GM21515 (cell line): Measurements from ENCODE around the gene FLAD1.

Experiments
- ATAC-seq: cut with Tn5 transposase; IDR thresholded peaks from one replicate; pipeline ENCODE4 v1.9.1; 2021; ENCODE audit not compliant: unreplicated experiment

FLAD1 gene

DNA sequence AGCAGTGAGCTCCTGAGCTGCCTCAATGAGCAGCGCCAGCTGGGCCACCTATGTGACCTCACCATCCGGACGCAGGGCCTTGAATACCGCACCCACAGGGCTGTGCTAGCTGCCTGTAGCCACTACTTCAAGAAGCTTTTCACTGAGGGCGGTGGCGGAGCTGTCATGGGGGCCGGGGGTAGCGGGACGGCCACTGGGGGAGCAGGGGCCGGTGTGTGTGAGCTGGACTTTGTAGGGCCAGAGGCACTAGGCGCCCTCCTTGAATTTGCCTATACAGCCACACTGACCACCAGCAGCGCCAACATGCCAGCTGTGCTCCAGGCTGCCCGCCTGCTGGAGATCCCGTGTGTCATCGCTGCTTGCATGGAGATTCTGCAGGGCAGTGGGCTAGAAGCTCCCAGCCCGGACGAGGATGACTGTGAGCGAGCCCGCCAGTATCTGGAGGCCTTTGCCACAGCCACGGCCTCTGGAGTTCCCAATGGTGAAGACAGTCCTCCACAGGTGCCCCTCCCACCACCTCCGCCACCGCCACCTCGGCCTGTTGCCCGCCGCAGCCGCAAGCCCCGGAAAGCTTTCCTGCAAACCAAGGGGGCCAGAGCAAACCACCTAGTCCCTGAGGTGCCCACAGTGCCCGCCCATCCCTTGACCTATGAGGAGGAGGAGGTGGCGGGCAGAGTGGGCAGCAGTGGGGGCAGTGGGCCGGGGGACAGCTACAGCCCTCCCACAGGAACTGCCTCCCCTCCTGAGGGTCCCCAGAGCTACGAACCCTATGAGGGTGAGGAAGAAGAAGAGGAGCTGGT lies 31.8 kb downstream of the FLAD1 start:
- no peak for ATAC-seq

DNA sequence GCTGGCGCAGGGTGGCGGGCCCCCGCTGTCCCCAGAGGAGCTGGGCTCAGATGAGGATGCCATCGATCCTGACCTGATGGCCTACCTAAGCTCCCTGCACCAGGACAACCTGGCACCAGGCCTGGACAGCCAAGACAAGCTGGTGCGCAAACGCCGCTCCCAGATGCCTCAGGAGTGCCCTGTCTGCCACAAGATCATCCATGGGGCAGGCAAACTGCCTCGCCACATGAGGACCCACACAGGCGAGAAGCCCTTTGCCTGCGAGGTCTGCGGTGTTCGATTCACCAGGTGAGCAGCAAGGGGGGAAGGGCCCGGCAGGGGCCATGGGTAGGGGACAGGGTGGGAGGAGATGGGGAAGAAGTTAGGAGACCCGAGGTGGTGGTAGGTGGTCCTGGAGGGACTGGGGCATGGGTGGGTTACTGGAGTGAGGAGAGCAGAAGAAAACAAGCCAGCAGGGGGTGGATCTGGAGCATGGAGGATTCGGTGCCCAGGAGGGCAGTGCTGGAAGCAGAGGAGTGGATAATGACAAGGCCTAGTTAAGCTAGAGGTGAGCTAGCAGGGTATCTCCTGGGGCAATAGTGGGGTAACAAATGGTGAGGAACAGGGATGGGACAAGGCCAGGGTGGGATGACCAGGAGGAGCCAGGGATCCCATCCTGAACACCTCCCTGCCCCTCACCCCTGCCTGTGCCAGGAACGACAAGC lies 32.5 kb downstream of the FLAD1 start:
- no peak for ATAC-seq

DNA sequence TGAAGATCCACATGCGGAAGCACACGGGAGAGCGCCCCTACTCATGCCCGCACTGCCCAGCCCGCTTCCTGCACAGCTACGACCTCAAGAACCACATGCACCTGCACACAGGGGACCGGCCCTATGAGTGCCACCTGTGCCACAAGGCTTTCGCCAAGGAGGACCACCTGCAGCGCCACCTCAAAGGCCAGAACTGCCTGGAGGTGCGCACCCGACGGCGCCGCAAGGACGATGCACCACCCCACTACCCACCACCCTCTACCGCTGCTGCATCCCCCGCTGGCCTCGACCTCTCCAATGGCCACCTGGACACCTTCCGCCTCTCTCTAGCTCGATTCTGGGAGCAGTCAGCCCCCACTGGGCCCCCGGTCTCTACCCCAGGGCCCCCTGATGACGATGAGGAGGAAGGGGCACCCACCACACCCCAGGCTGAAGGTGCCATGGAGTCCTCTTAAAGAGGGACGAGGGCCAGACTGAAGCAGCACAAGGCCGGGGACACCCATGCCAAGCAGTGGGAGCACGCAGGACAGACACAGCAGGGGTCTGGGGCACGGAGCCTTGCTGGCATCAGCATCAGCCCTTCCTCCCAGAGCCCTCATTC lies 33.2 kb downstream of the FLAD1 start:
- no peak for ATAC-seq

GRCh38 chr1:155017041-155017945 lies 34.1 kb downstream of the FLAD1 start:
- peak; percentile 56 for ATAC-seq

DNA sequence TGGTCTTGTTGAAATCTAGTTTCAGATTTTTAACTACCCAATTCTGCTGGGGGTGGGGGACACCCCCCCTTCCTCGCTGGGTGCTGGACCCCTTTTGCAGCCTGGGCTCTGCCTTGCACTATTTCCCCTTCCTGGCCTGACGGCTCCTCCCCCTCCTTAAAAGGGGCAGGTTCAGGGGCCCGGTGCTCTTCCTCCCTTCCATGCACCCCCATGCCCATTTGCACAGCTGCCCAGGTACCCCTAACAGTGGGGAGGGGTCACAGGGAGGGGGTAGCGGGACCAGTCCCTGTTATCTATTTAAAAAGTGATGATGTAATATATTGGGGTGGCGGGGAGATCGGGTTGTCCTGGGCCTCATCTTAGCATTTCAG lies 34.8 kb downstream of the FLAD1 start:
- ATAC-seq: no peak

DNA sequence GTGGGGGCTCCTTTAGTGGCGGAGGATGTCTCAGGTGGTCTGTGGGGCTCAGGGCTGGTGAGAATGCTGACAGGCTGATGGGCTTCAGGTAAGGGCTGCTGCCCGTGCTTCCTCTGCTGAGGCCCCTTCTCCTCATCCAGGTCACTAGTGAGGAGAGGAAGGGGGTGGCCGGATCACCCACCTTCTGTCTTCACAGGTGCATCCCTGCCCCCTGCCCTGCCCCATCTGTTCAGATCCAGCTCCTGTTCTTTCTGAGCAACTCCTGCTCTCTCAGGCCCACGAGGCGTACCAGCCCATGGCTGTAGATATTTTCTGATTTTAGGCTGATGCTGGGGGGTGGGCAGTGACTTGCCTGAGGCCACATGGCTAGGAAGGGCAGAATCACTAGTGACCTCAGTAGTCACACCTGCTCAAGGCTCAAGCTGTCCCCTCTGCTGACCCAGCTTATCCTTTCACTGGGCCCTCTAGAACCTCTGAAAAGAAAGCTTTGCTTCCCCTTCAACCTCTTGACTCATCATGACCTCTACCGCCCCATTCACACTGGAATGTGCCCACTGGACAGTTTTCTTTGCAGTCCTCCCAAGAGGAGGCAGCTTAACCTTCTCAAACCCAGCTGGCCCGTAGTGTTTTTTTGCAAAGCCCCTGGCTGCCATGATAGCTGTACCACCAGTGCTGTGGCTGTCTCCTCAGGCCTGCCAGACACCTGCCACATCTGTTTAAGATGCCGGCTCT lies 35.6 kb downstream of the FLAD1 start:
- no peak for ATAC-seq

- no peak for ATAC-seq
These were observed 36.5 kb downstream of the FLAD1 start for GRCh38 chr1:155019377-155020245.

- ATAC-seq: no peak
These were observed 39.2 kb downstream of the FLAD1 start for GRCh38 chr1:155022136-155022926.

- no peak for ATAC-seq
These were observed 39.7 kb downstream of the FLAD1 start for GRCh38 chr1:155022927-155023236.

DNA sequence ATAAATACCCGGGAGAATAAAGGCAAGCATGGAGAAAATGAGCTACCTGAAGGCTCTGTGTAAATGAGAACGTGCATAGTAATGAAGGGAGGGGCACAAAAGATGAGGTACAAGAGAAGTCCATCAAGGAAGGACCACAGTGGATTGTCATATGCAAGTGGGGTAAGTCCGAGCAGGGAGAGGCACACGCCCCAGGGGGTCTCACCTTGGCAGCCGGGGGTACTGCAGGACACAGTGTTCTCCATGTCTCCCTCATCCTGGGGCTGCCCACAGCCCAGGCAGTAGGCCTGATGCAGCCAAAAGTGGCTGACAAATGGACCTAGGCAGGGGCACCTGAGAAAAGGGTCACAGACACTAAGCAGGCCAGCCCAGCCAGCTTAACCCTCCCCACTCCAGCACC lies 40.5 kb downstream of the FLAD1 start:
- ATAC-seq: no peak

DNA sequence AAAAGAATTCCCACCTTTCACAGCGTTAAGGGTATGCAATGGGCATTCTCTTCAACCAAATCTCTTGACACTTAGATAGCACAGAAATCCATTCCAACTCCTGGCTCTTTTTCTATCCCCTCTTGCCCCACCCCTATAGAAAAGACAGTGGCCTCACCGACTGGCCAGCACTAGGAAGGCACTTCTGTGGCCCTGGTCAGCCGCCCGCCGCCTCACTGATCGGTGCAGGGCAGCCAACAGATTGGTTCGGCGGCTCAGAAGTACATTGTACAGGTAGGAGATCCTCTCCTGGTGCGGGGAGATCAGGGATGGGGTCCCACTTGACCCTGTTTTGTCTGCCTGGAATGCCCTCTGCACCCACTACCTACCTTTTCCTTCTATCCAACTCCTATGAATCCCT lies 41.2 kb downstream of the FLAD1 start:
- no peak for ATAC-seq

- ATAC-seq: no peak
These were observed 43.0 kb downstream of the FLAD1 start for GRCh38 chr1:155026154-155026553.

- no peak for ATAC-seq
These were observed 43.4 kb downstream of the FLAD1 start for GRCh38 chr1:155026588-155026987.

DNA sequence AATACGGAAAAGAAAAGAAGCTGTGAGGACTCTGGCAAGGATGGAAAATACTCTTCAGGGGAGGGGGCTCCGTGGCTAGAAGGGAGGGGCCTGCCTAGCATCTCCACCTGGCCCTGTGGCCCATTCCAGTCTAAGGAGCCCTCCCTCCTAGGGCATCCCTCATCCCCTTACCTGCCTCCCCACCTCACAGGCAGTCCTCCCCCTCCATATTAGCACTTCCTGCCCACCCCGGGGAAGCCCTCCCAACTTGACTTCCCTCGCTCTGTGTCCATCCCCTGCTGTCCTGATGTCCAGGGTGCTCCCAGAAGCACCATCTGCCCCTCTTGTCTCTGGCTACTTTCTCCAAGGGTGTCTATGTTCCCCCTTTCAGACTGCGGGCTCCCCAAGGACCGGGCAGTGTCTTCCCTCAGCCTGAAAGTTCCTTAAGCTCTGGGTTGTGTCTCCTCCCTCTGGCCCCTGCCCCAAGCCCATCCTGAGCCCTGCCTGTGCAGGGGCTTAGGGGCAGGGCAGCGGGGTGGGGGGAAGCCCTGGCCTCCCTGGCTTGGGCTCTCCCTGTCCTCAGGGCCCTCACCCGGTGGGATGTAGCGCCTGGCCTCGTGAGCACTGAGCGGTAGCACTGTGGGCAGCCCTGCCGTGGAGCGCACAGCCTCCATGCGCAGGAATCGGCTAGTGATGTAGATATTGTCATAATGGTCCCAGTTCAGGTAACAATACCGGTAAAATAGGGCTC lies 46.5 kb downstream of the FLAD1 start:
- ATAC-seq: no peak

DNA sequence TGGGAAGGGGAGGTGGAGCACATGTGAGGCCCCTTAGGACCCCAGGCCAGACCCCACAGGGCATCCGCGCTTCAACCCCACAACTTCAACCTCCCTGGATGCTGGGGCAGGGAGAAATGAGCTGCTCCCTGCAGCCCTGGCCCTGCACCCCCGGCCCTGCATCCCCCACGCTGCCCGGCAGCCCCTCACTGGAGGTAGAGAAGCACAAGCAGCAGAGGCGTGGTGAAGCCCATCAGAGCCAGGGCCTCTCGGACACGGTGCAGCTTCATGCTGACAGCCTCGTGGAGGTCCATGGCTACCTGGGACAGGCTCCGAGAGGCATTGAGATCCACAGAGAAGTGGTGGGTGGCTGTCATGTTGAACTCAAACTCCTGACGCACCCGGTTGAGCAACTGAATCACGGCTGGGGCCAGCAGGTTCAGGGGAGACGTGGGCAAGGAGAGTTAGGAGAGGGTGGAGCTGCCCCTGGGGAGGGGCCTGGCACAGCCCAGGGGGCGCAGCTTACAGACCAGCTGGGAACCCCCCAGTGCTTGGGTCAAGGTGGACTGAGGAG lies 47.2 kb downstream of the FLAD1 start:
- no peak for ATAC-seq

- ATAC-seq: no peak
These were observed 47.8 kb downstream of the FLAD1 start for GRCh38 chr1:155030899-155031298.

DNA sequence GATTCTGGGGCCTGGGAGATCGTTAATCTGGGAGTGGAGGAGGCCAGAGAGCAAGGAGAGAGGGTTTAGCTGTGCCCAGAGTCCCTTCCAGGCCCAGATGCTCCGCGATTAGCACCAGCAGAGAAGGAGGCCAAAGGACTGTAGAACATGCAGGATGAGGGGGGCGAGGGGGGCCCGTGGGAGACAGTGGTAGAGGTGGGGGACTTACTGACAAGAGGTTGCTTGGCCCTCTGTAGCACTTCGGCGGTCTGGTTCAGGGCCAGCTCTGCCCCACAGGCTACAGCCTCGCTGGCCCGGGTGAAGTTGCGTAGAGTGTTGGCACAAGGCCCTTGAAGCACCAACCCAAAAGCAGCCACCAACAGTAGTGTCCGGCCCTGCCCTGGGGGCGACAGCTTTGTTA lies 49.7 kb downstream of the FLAD1 start:
- ATAC-seq: no peak

- ATAC-seq: no peak
These were observed 50.4 kb downstream of the FLAD1 start, which contains the start of the genes DCST1 and DCST2 for GRCh38 chr1:155033524-155033923. Gene DCST1, plus strand, starts transcription at chr1:155033824. Its CDS starts 213 bp downstream, at chr1:155034037. Gene DCST2, minus strand, starts transcription at chr1:155033781. Its CDS starts 80 bp downstream, at chr1:155033701.
